ENCODE measurements around the gene BHLHE40. TPM values are rescaled to one million over a fixed set of nuclear protein-coding genes. Genes with fewer than 3 reads are reported as not detected.

The BHLHE40 gene
- polyA plus RNA-seq, 3 donors, result 20.2 to 167 (median 23.4) TPM

- Histone ChIP-seq H3K9me3 (replicated peaks in 1 of 2; ENCODE audit: control insufficient read depth in 1 of 2, insufficient read depth in 1 of 2, low read length in 2 of 2) (no peaks in the 10 kb centered on the region), H3K27me3 (ENCODE audit: control insufficient read depth in 2 of 2, insufficient read depth in 2 of 2, low read length in 2 of 2) (no peaks in the 10 kb centered on the region), H2AFZ (ENCODE audit: insufficient read depth, low read depth, low read length, poor library complexity, severe bottlenecking) (no peak overlapping the region), H3K79me2 (ENCODE audit: insufficient read depth, low read length) (no peaks in the 10 kb centered on the region), H3K27ac (ENCODE audit: low read depth in 1 of 2, low read length in 2 of 2) (no peak overlapping the region), H3K36me3 (replicated peaks in 1 of 2; ENCODE audit: control insufficient read depth in 1 of 2, insufficient read depth in 2 of 2, low read length in 2 of 2) (no peaks in the 10 kb centered on the region), H3K4me2 (replicated peaks; ENCODE audit: extremely low read depth, low read length, poor library complexity, severe bottlenecking) (no peak overlapping the region), H4K20me1 (ENCODE audit: insufficient read depth, low read length) (no peaks in the 10 kb centered on the region), H3K4me3 (replicated peaks in 1 of 3; ENCODE audit: low read depth in 2 of 3, low read length in 3 of 3) (no peak overlapping the region), H3K4me1 (ENCODE audit: control insufficient read depth in 1 of 2, insufficient read depth in 2 of 2, low read length in 2 of 2) (peaks cover 36 to 45% of the 10 kb centered on the region in 2 donors), H3K9ac (ENCODE audit: insufficient read depth, low read length, poor library complexity, severe bottlenecking) (no peak overlapping the region)
- Mint-ChIP-seq H3K4me3 (no peak overlapping the region), H3K9me3 (peaks cover 0 to 2% (median 0%) of the 10 kb centered on the region in 7 donors), H3K4me1 (peaks cover 40% of the 10 kb centered on the region), H3K27ac (no peak overlapping the region), H3K27me3 (ENCODE audit: low read depth in 3 of 3) (peaks cover 1 to 10% (median 6%) of the 10 kb centered on the region in 3 donors), H3K36me3 (no peaks in the 10 kb centered on the region)
- TF ChIP-seq CTCF (IDR thresholded peaks at IDR 0.05), result no peak
- intact Hi-C loops (cut with micrococcal nuclease), result no loop called here
- 100% methylated on average over 3 of the region's 5 CpGs for WGBS (ENCODE audit: insufficient coverage)
- DNase-seq, result no peak
These were observed 50.9 kb downstream of the BHLHE40 start for GRCh38 chr3:5030152-5030551.

DNA sequence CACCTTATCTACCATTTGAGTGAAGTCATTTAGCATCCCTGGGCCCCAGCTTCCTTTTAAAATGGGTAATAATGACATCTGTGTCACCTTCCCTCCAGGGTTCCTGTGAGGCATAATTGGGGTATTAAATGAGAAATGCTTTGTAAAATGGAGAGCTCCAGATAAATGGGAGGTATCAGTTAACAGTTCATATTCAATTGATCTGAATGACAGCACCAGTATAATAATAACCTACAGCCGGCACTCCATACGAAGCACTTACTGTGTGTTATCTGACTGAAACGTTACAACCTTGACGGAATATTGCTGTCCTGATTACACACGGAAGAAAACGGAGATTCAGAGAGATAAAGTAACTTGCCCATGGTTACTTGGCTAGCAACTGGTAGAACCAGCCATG lies 53.6 kb downstream of the BHLHE40 start:
- H3K4me1 Mint-ChIP-seq, result peaks cover 49% of the 10 kb centered on the region
- TF ChIP-seq CTCF (IDR thresholded peaks at IDR 0.05), result no peak
- Histone ChIP-seq H3K36me3 (replicated peaks in 1 of 2; ENCODE audit: control insufficient read depth in 1 of 2, insufficient read depth in 2 of 2, low read length in 2 of 2) (no peaks in the 10 kb centered on the region), H2AFZ (ENCODE audit: insufficient read depth, low read depth, low read length, poor library complexity, severe bottlenecking) (no peak overlapping the region), H3K27ac (ENCODE audit: low read depth in 1 of 2, low read length in 2 of 2) (no peak overlapping the region), H3K9me3 (replicated peaks in 1 of 2; ENCODE audit: control insufficient read depth in 1 of 2, insufficient read depth in 1 of 2, low read length in 2 of 2) (no peaks in the 10 kb centered on the region), H3K9ac (ENCODE audit: insufficient read depth, low read length, poor library complexity, severe bottlenecking) (no peak overlapping the region), H4K20me1 (ENCODE audit: insufficient read depth, low read length) (no peaks in the 10 kb centered on the region), H3K4me1 (ENCODE audit: control insufficient read depth in 1 of 2, insufficient read depth in 2 of 2, low read length in 2 of 2) (peaks cover 35 to 47% of the 10 kb centered on the region in 2 donors), H3K4me2 (replicated peaks; ENCODE audit: extremely low read depth, low read length, poor library complexity, severe bottlenecking) (no peak overlapping the region), H3K79me2 (ENCODE audit: insufficient read depth, low read length) (no peaks in the 10 kb centered on the region), H3K4me3 (replicated peaks in 1 of 3; ENCODE audit: low read depth in 2 of 3, low read length in 3 of 3) (no peak overlapping the region), H3K27me3 (ENCODE audit: control insufficient read depth in 2 of 2, insufficient read depth in 2 of 2, low read length in 2 of 2) (no peaks in the 10 kb centered on the region)
- H3K27me3 Mint-ChIP-seq (ENCODE audit: low read depth in 3 of 3), result peaks cover 1 to 13% (median 2%) of the 10 kb centered on the region in 3 donors
- no peak for DNase-seq
- peaks cover 0 to 2% (median 0%) of the 10 kb centered on the region in 7 donors for H3K9me3 Mint-ChIP-seq
- intact Hi-C loops (cut with micrococcal nuclease), result no loop called here
- H3K36me3 Mint-ChIP-seq, result no peaks in the 10 kb centered on the region
- WGBS (ENCODE audit: insufficient coverage), result no CpG with 5 or more reads among the region's 6 CpGs
- H3K4me3 Mint-ChIP-seq, result no peak overlapping the region
- H3K27ac Mint-ChIP-seq, result no peak overlapping the region

Other genes with a start within 250 kb of the BHLHE40 start
- gene ARL8B, start 142.9 kb downstream of the BHLHE40 start, polyA plus RNA-seq, result 100 to 1,000 TPM in 2 of 3 donors, 10 to 100 TPM in 1; 46.6 to 121 (median 101) TPM
- 10 to 100 TPM; 17.5 to 31.7 (median 23.7) TPM for gene EDEM1, start 208.3 kb downstream of the BHLHE40 start, polyA plus RNA-seq